Measurements from ENCODE around the gene APOE. TPM values are rescaled to one million over a fixed set of nuclear protein-coding genes. Genes with fewer than 3 reads are reported as not detected.

APOE gene
- total RNA-seq, 2 experiments from 2014 or later, result 0.44 to 0.47 TPM

- CTCF ChIA-PET, result interaction anchor here (0.7 to 1.4 kb wide), 9 partner anchors 13 to 449 kb away, joined by 3 to 8 read pairs (median 3); partner anchors contain the start of gene CLASRP
- Mint-ChIP-seq H3K9me3 (ENCODE audit: low read depth) (no peaks in the 10 kb centered on the region), H3K36me3 (peaks cover 28% of the 10 kb centered on the region)
These were observed 15.1 kb upstream of the APOE start for GRCh38 chr19:44890366-44891015.

GRCh38 chr19:44891016-44891882, 14.3 kb upstream of the APOE start, which contains the start of gene TOMM40:
TSS of gene TOMM40 (plus strand) at chr19:44891254. CDS start at chr19:44891416, 162 bp downstream.
- Mint-ChIP-seq H3K36me3 (peaks cover 34% of the 10 kb centered on the region), H3K27me3 (no peaks in the 10 kb centered on the region), H3K9me3 (ENCODE audit: low read depth) (no peaks in the 10 kb centered on the region), H3K4me1 (peaks cover 38% of the 10 kb centered on the region), H3K4me3 (peak within 1 kb of the TSS; percentile 90), H3K27ac (peak within 1 kb of the TSS; percentile 91)
- DNase-seq (peak; percentile 58), ATAC-seq (no peak)
- CTCF ChIA-PET, result interaction anchor here (0.9 to 1.4 kb wide), 3 partner anchors 12 to 168 kb away, joined by 3 to 8 read pairs (median 7); no protein-coding TSS in a partner anchor

More at GRCh38 chr19:44890366-44891015, 15.1 kb upstream of the APOE start:
- peak overlapping the region; percentile 77 for H3K4me3 Mint-ChIP-seq
- no peaks in the 10 kb centered on the region for H3K27me3 Mint-ChIP-seq
- ATAC-seq, result peak; percentile 86
- H3K27ac Mint-ChIP-seq, result peak overlapping the region; percentile 91
- H3K4me1 Mint-ChIP-seq, result peaks cover 36% of the 10 kb centered on the region
- peak; percentile 100 for DNase-seq

- peaks cover 35% of the 10 kb centered on the region for H3K36me3 Mint-ChIP-seq
- peaks cover 38% of the 10 kb centered on the region for H3K4me1 Mint-ChIP-seq
- DNase-seq, result no peak
- CTCF ChIA-PET, result interaction anchor here (1.2 kb wide), 1 partner anchor 60 kb away, joined by 4 read pairs; no protein-coding TSS in a partner anchor
- peak overlapping the region; percentile 90 for H3K4me3 Mint-ChIP-seq
- no peak for ATAC-seq
- no peaks in the 10 kb centered on the region for H3K27me3 Mint-ChIP-seq
- H3K27ac Mint-ChIP-seq, result no peak overlapping the region
- H3K9me3 Mint-ChIP-seq (ENCODE audit: low read depth), result no peaks in the 10 kb centered on the region
These were observed 12.7 kb upstream of the APOE start for GRCh38 chr19:44892932-44893331.

- CTCF ChIA-PET, result no interaction called here
- H3K4me3 Mint-ChIP-seq, result no peak overlapping the region
These were observed 12.1 kb upstream of the APOE start for GRCh38 chr19:44893332-44894051.

GRCh38 chr19:44894052-44894400, 11.6 kb upstream of the APOE start:
- CTCF ChIA-PET, result no interaction called here
- Mint-ChIP-seq H3K36me3 (peaks cover 37% of the 10 kb centered on the region), H3K4me3 (no peak overlapping the region), H3K27ac (no peak overlapping the region), H3K4me1 (peaks cover 37% of the 10 kb centered on the region), H3K27me3 (no peaks in the 10 kb centered on the region), H3K9me3 (ENCODE audit: low read depth) (no peaks in the 10 kb centered on the region)
- ATAC-seq (no peak), DNase-seq (no peak)

More at GRCh38 chr19:44893332-44894051, 12.1 kb upstream of the APOE start:
- no peak overlapping the region for H3K27ac Mint-ChIP-seq
- DNase-seq (no peak), ATAC-seq (no peak)
- H3K27me3 Mint-ChIP-seq, result no peaks in the 10 kb centered on the region
- no peaks in the 10 kb centered on the region for H3K9me3 Mint-ChIP-seq (ENCODE audit: low read depth)
- H3K4me1 Mint-ChIP-seq, result peaks cover 38% of the 10 kb centered on the region
- peaks cover 37% of the 10 kb centered on the region for H3K36me3 Mint-ChIP-seq

- H3K4me3 Mint-ChIP-seq, result no peak overlapping the region
- CTCF ChIA-PET, result interaction anchor here (1.1 kb wide), 1 partner anchor 9 kb away, joined by 4 read pairs; no protein-coding TSS in a partner anchor
- no peaks in the 10 kb centered on the region for H3K9me3 Mint-ChIP-seq (ENCODE audit: low read depth)
- no peak overlapping the region for H3K27ac Mint-ChIP-seq
- ATAC-seq (no peak), DNase-seq (no peak)
- peaks cover 37% of the 10 kb centered on the region for H3K36me3 Mint-ChIP-seq
- H3K4me1 Mint-ChIP-seq, result peaks cover 33% of the 10 kb centered on the region
- H3K27me3 Mint-ChIP-seq, result no peaks in the 10 kb centered on the region
These were observed 10.7 kb upstream of the APOE start for GRCh38 chr19:44894946-44895345.

GRCh38 chr19:44897835-44898234, 7.8 kb upstream of the APOE start:
- DNase-seq (no peak), ATAC-seq (no peak)
- CTCF ChIA-PET, result no interaction called here
- Mint-ChIP-seq H3K36me3 (peaks cover 26% of the 10 kb centered on the region), H3K27me3 (no peaks in the 10 kb centered on the region), H3K4me3 (no peak overlapping the region), H3K4me1 (peaks cover 16% of the 10 kb centered on the region), H3K9me3 (ENCODE audit: low read depth) (no peaks in the 10 kb centered on the region), H3K27ac (no peak overlapping the region)

GRCh38 chr19:44900328-44901244, 5.0 kb upstream of the APOE start:
- CTCF ChIA-PET, result no interaction called here
- Mint-ChIP-seq H3K4me3 (no peak overlapping the region), H3K9me3 (ENCODE audit: low read depth) (no peaks in the 10 kb centered on the region), H3K4me1 (peaks cover 5% of the 10 kb centered on the region), H3K27me3 (peaks cover 4% of the 10 kb centered on the region), H3K27ac (no peak overlapping the region), H3K36me3 (peaks cover 8% of the 10 kb centered on the region)
- ATAC-seq, result no peak
- DNase-seq, result no peak

- Mint-ChIP-seq H3K27ac (no peak overlapping the region), H3K4me3 (no peak overlapping the region), H3K36me3 (peaks cover under 1% of the 10 kb centered on the region), H3K9me3 (ENCODE audit: low read depth) (no peaks in the 10 kb centered on the region), H3K4me1 (peaks cover 8% of the 10 kb centered on the region), H3K27me3 (peaks cover 17% of the 10 kb centered on the region)
- ATAC-seq (no peak), DNase-seq (no peak)
- CTCF ChIA-PET, result interaction anchor here (1.0 to 2.5 kb wide), 10 partner anchors 8 to 282 kb away, joined by 3 to 13 read pairs (median 4); partner anchors contain the start of genes BLOC1S3, CLPTM1 and TOMM40
These were observed 2.4 kb upstream of the APOE start for GRCh38 chr19:44903216-44903601.

GRCh38 chr19:44903602-44904425, 1.8 kb upstream of the APOE start:
- Mint-ChIP-seq H3K4me3 (no peak overlapping the region), H3K36me3 (no peaks in the 10 kb centered on the region), H3K9me3 (ENCODE audit: low read depth) (no peaks in the 10 kb centered on the region), H3K27ac (no peak overlapping the region), H3K4me1 (peaks cover 8% of the 10 kb centered on the region), H3K27me3 (peaks cover 17% of the 10 kb centered on the region)
- DNase-seq, result peak; percentile 79
- CTCF ChIA-PET, result interaction anchor here (0.7 to 2.5 kb wide), 13 partner anchors 9 to 281 kb away, joined by 3 to 13 read pairs (median 4); partner anchors contain the start of genes BLOC1S3, CLPTM1 and TOMM40
- ATAC-seq, result peak; percentile 65

- Mint-ChIP-seq H3K4me3 (no peak overlapping the region), H3K36me3 (no peaks in the 10 kb centered on the region), H3K27ac (no peak overlapping the region), H3K4me1 (peaks cover 8% of the 10 kb centered on the region), H3K27me3 (peaks cover 17% of the 10 kb centered on the region), H3K9me3 (ENCODE audit: low read depth) (no peaks in the 10 kb centered on the region)
- no peak for DNase-seq
- ATAC-seq, result no peak
- CTCF ChIA-PET, result interaction anchor here (0.7 to 2.5 kb wide), 14 partner anchors 9 to 281 kb away, joined by 3 to 13 read pairs (median 4); partner anchors contain the start of genes CLPTM1 and TOMM40
These were observed 1.1 kb upstream of the APOE start for GRCh38 chr19:44904426-44904994.

Measured in activated CD8-positive, alpha-beta memory T cell treated with anti-CD3 and anti-CD28 coated beads, Interleukin-2, amount 10 ng/mL, durations not matched to agents 7 days and 5 days (primary cell).